ENCODE results near the gene SNX6.

DNA sequence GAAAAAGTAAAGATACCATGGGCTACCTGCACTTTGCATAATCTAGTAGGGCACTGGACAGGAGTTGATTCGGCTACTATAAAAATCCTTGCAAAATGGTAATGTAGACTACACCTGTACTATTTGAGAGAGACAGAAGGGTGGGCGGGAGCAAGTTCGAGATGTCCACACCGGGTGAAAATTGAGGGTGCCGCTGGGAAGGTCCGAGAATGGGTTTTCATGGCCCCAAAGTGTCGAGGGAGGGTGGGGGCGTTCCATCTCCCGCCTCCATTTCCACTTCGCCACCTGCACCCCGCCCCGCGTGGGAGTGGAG is 648 bp downstream of the SNX6 start:
- TF ChIP-seq, protein P1, sequence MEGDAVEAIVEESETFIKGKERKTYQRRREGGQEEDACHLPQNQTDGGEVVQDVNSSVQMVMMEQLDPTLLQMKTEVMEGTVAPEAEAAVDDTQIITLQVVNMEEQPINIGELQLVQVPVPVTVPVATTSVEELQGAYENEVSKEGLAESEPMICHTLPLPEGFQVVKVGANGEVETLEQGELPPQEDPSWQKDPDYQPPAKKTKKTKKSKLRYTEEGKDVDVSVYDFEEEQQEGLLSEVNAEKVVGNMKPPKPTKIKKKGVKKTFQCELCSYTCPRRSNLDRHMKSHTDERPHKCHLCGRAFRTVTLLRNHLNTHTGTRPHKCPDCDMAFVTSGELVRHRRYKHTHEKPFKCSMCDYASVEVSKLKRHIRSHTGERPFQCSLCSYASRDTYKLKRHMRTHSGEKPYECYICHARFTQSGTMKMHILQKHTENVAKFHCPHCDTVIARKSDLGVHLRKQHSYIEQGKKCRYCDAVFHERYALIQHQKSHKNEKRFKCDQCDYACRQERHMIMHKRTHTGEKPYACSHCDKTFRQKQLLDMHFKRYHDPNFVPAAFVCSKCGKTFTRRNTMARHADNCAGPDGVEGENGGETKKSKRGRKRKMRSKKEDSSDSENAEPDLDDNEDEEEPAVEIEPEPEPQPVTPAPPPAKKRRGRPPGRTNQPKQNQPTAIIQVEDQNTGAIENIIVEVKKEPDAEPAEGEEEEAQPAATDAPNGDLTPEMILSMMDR (conservative IDR thresholded peaks at IDR 0.05; ENCODE audit: low read length) = no peak
- no peak for TF ChIP-seq EZH2phosphoT487 (IDR thresholded peaks at IDR 0.05; ENCODE audit: borderline replicate concordance)
